Motor neuron (in vitro differentiated cells): Measurements from ENCODE around the gene F13A1. TPM values are rescaled to one million over a fixed set of nuclear protein-coding genes. Genes with fewer than 3 reads are reported as not detected.
A peak's percentile ranks its signal among the peaks of the same experiment; 100 is the strongest.
"Not testable (repeated sequence)": the region's sequence is repeated elsewhere in the genome, so short reads cannot be mapped to it uniquely, and the experiment has no call there.

Source experiments
- ATAC-seq, 8 experiments: fragments of 200-7000 bp; cut with Tn5 transposase; replicated peaks in 6 of 8; 2 replicates each; pipeline ENCODE4 v1.8.0; 2021; ENCODE audit warnings: mild to moderate bottlenecking in 8 of 8, moderate library complexity in 8 of 8
- H3K27ac ChIP-seq, 2 donors: fragments of 250-450 bp; sonication (Bioruptor Pico); 2 replicates each; pipeline ENCODE4 v1.9.0; 2021; ENCODE audit warnings: antibody characterized with exemption in 2 of 2, mild to moderate bottlenecking in 2 of 2, moderate library complexity in 1 of 2
- H3K4me1 ChIP-seq, 2 donors: fragments of 250-450 bp; sonication (Bioruptor Pico); replicated peaks in 1 of 2; 2 replicates each; pipeline ENCODE4 v1.6.1; 2021; ENCODE audit warnings: antibody characterized with exemption in 2 of 2, mild to moderate bottlenecking in 2 of 2, moderate library complexity in 1 of 2
- H3K4me3 ChIP-seq, 5 donors: fragments of 250-450 bp; sonication (Bioruptor Pico); 2 replicates each; pipeline ENCODE4 v1.9.0; 2021; ENCODE audit warnings: antibody characterized with exemption in 5 of 5, mild to moderate bottlenecking in 5 of 5, moderate library complexity in 4 of 5
- WGBS, 10 experiments: fragments of 450-650 bp; shearing (Covaris generic); methylation state at CpG; one replicate each; pipeline ENCODE4 v1.0.0; 2022; 5-methylcytosine and 5-hydroxymethylcytosine counted together
- in situ Hi-C, 9 experiments: fragments of 400-800 bp; cut with MboI; loops; one replicate each; pipeline ENCODE4 v1.15.0; 2021; ENCODE audit warnings: low sequenced_read_pairs in 9 of 9, low pct_unique_long_range_greater_than_20kb in 2 of 9; ENCODE audit not compliant: unreplicated experiment in 9 of 9
- total RNA-seq, 8 experiments: library from RNA; unstranded; fragments of 300-600 nt; gene quantifications; 2 replicates each; pipeline versions ENCODE4 v1.2.3 to v1.2.4, GENCODE V29; 2022

F13A1 gene
- total RNA-seq, 8 experiments from 2014 or later = 0.09 to 1.4 (median 0.22) TPM; not detected in 3

DNA sequence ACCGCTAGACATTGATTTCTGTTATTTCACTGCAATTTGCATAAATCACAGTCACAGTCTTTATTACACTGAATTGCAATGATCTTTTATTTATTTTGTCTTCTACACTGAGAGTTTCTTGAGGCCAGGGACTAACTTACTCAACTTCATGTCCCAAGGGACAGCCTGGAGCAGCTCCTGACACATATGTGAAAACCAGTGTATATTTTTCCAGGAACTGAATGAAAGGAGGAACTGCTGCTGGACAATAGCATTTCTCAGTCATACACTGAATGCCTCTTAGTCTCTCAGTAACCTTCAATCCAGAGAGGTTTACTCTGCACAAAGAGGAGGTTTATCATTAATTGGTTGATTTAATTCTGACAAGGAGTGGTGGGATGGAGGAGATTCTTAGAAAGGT is 5.9 kb downstream of the F13A1 start:
- ATAC-seq = no peak
- H3K4me1 ChIP-seq = peaks cover 3 to 5% of the 10 kb centered on the region in 2 donors
- H3K4me3 ChIP-seq = no peak overlapping the region
- no peak overlapping the region for H3K27ac ChIP-seq
- WGBS, 10 experiments = 80 to 100% (median 88%) methylated on average over 1 of the region's 1 CpG; no CpG with 5 or more reads in 4 of the 10 experiments
- in situ Hi-C loops = no loop called here

DNA sequence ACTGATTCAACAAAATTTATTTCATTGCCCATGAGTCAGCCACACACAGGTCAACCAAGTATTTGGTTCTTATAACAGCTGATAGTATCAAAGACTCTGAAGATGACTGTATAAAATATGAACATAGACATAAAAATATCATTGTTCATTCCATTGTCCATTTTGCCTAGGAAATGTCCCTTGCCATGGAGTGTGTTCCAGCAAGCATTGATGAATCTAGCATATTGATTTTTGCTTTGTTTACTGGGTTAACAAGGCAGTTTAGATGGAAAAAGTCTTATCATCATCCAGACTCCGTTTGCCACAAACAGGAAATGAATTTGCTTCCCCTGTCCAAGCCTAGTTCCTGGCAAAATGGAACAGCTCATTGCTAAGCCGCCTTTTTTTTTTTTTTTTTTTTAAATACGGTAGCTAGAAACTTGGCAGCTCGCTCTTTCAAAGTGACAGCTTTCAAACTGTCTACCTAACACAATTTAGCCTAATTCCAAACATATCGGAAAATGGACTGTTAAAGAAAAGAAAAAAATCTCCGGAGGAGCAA is 7.5 kb downstream of the F13A1 start:
- in situ Hi-C loops = no loop called here
- no peak overlapping the region for H3K4me3 ChIP-seq
- no peak overlapping the region for H3K27ac ChIP-seq
- peaks cover 3 to 5% of the 10 kb centered on the region in 2 donors for H3K4me1 ChIP-seq
- WGBS, 10 experiments = 11 to 89% (median 68%) methylated on average over 2 to 5 of the region's 6 CpGs; no CpG with 5 or more reads in 1 of the 10 experiments
- no peak for ATAC-seq

DNA sequence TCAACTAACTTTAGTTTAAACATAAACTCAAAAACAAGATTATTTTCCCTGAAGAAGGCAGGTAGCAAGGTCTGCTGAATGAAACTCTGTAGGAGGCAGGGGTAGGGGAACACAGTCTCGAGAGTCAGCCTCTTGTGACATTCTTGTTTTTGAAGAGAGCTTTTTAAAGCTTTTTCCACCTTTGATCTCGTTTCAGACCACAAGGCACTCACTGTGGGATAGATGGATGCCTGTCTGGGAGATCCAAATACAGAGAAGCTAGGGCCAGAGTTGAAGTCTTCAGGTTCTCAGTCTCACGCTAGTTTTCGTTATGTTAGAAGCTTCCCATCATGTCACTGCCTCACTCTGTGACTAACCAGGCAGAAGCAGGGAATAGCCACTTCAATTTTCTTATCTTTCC is 14.9 kb downstream of the F13A1 start:
- Histone ChIP-seq H3K4me1 (no peaks in the 10 kb centered on the region), H3K4me3 (no peak overlapping the region), H3K27ac (no peak overlapping the region)
- ATAC-seq = no peak
- in situ Hi-C loops = no loop called here
- WGBS, 10 experiments = 22 to 71% (median 55%) methylated on average over 1 to 4 of the region's 4 CpGs; no CpG with 5 or more reads in 4 of the 10 experiments

DNA sequence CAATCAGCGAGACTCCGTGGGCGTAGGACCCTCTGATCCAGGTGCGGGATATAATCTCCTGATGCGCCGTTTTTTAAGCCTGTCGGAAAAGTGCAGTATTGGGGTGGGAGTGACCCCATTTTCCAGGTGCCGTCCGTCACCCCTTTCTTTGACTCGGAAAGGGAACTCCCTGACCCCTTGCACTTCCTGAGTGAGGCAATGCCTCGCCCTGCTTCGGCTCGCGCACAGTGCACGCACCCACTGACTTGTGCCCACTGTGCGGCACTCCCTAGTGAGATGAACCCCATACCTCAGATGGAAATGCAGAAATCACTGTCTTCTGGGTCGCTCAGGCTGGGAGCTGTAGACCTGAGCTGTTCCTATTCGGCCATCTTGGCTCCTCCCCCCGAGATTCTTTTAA is 20.1 kb downstream of the F13A1 start:
- ATAC-seq, H3K4me1 ChIP-seq, H3K4me3 ChIP-seq, H3K27ac ChIP-seq, in situ Hi-C loops: not testable (repeated sequence)
- 33 to 100% (median 83%) methylated on average over 1 to 10 of the region's 19 CpGs; no CpG with 5 or more reads in 1 of the 10 experiments for WGBS, 10 experiments

DNA sequence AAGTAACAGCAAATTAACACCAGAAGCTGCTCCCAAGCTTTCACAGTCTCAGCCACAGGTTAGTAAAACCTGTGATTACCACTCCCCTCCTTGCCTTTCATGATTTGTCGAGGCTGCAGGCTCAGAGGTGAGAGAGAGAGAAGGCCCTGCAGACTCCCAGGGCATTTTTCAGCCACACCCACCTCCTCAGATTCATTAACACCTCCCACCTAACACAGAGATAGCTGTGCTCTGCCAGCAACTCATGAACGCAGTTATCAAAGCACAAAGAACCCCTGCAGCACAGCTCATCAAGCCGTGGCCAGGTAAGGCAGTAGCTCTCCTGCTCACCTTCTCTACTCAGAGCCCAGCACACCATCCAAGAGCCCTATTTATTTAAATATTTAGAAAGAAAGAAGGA is 27.1 kb downstream of the F13A1 start:
- Histone ChIP-seq H3K4me3 (no peak overlapping the region), H3K4me1 (no peaks in the 10 kb centered on the region), H3K27ac (no peak overlapping the region)
- peak in 1 of 8 experiments; percentile 47 for ATAC-seq
- 0 to 19% (median 5%) methylated on average over 1 to 3 of the region's 3 CpGs; no CpG with 5 or more reads in 6 of the 10 experiments for WGBS, 10 experiments
- in situ Hi-C loops = no loop called here

DNA sequence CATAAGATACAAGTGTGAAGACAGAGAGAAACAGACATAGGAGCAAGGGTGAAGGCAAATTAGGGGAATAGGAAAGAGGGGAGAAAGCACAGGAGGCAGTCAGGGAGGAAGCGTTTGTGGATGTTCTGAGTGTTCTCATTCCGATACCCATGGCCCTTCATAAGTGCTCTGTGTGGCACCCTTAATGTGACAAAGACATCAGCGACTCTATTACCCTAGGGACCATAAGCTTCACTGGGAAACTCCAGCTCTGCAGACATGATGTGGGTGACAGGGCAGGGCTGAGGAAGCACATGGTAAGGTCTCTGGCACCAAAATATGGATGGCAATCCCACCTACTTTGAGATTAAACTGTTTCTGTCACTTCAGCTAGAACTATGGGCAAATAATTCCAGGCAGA is 33.0 kb downstream of the F13A1 start:
- WGBS, 10 experiments = 30 to 100% (median 68%) methylated on average over 1 to 3 of the region's 3 CpGs; no CpG with 5 or more reads in 4 of the 10 experiments
- ATAC-seq = no peak
- H3K4me3 ChIP-seq = no peak overlapping the region
- H3K4me1 ChIP-seq = peaks cover 0 to 5% of the 10 kb centered on the region in 2 donors
- H3K27ac ChIP-seq = no peak overlapping the region
- in situ Hi-C loops = no loop called here

DNA sequence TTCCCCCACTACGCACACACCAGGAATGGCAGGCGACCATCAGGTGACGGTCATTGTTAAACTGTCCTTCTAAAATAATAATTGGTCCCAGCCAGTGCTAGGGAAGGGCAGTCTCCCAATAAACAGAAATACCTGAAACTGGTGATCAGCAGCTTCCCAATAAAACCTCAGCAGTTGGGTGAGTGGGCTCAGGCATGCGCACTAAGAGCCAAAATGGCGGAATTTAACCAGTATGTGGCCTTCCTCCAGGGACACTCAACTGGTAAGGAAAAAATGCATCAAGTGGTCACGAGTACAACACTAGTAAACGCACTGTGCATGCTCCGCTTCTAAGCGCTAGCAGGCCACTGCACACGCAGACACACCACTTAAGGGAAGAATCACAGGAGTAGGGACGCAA is 34.8 kb downstream of the F13A1 start:
- WGBS, 10 experiments = 64 to 94% (median 88%) methylated on average over 2 to 9 of the region's 11 CpGs; no CpG with 5 or more reads in 1 of the 10 experiments
- ATAC-seq = no peak
- in situ Hi-C loops = no loop called here
- no peak overlapping the region for H3K4me3 ChIP-seq
- peaks cover 0 to 5% of the 10 kb centered on the region in 2 donors for H3K4me1 ChIP-seq
- no peak overlapping the region for H3K27ac ChIP-seq

DNA sequence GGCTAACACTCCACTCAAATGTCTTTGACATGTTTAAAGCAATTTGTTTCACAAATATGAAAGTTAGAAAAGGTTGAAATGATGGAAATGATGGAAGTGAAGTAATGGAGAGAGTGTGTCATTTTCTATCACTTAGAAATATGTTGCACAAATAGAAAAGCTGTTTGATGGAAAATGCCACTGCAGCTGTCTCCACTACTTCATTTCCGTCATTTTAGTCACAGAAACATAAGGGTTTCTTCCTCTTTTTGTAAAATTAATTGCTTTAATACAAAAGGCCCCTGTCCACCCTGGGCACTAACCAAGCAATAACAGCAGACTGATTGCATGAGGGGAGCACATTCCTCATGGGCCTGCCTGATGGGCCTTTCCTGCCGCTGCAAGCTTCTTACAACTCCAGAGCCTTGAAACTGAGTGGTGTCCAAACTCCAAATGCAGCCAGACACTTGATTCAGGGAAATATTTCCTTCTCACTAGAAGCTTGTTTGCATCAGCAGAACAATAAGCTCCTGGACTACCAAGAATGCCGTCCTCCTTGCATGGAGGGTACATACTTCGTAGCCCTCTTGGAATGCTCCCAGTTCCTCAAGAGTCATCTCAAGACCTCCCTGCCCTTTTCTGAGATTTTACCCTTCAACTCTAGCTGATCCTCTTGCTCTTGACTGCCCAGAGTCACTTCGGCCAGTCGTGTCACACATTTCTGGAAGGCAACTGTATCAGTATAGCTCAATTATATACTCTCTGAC is 36.1 kb downstream of the F13A1 start:
- ATAC-seq = peak in 1 of 8 experiments; percentile 24
- H3K27ac ChIP-seq = no peak overlapping the region
- peaks cover 0 to 5% of the 10 kb centered on the region in 2 donors for H3K4me1 ChIP-seq
- WGBS, 10 experiments = 6 to 94% (median 78%) methylated on average over 1 to 6 of the region's 6 CpGs; no CpG with 5 or more reads in 1 of the 10 experiments
- in situ Hi-C loops = no loop called here
- no peak overlapping the region for H3K4me3 ChIP-seq

DNA sequence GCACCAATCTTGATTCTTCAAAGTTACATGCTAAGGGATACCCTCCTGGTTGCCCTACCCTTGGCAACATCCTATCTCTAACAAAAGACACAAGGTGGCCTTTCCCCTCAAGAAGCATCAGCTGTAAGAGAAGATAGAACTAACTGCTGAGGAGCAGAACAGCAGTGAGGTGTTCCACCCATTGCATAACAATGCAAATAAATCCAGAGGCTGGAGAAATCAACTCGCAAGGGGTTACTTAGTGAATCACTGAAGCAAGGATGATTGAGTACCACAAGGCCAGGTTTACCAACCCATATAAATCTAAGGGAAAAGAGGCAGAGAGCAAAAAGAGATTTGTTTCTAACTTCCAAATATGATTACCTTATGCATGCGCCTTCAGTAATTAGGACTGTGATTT is 36.7 kb downstream of the F13A1 start:
- in situ Hi-C loops = no loop called here
- H3K4me1 ChIP-seq = peaks cover 0 to 5% of the 10 kb centered on the region in 2 donors
- 12 to 70% (median 36%) methylated on average over 2 of the region's 2 CpGs; no CpG with 5 or more reads in 3 of the 10 experiments for WGBS, 10 experiments
- no peak overlapping the region for H3K27ac ChIP-seq
- no peak overlapping the region for H3K4me3 ChIP-seq
- peak in 3 of 8 experiments; percentile 46 to 59 (median 51) for ATAC-seq

DNA sequence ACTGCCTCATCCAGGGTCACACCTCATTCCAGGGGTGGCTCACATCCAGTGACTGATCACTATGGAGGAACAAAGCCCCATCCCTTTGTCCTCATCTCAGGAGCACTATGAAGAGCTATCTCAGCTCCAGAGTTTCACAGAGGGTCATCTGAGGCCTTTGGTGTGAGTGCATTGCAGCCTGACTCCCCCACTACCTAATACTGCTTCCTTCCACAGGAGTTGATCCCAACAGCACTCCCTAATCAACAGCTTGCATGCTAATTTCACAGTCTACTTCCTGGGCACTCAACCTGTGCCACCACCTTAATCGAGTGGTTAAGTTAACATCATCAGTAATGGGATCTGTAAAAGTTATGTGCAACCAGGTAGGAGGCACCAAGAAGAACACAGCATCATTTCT is 37.7 kb downstream of the F13A1 start:
- no peak for ATAC-seq
- WGBS, 10 experiments = 0 to 93% (median 49%) methylated on average over 1 of the region's 1 CpG; no CpG with 5 or more reads in 4 of the 10 experiments
- Histone ChIP-seq H3K4me3 (no peak overlapping the region), H3K27ac (no peak overlapping the region), H3K4me1 (peaks cover 0 to 5% of the 10 kb centered on the region in 2 donors)
- in situ Hi-C loops = no loop called here

DNA sequence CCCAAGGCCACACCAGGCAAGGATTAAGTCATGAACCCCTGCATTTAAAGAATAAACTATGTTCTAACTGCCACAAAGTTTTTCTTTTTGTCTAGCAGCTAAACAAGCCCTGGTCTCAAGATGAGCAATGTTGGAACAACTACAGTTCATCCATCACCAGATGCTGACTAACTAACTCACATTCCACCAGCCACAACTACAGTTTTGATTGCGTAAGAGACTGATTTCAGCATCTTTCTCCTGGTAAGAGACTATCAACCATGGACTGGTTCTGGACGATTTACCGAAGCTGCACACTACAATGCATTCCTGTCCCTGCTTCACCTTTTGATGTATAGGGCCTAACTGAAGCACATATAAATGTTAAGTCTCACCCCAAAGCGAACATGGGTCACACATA is 43.0 kb downstream of the F13A1 start:
- in situ Hi-C loops = no loop called here
- no peak for ATAC-seq
- no peak overlapping the region for H3K4me3 ChIP-seq
- no peaks in the 10 kb centered on the region for H3K4me1 ChIP-seq
- no peak overlapping the region for H3K27ac ChIP-seq
- 8 to 83% (median 38%) methylated on average over 1 to 4 of the region's 4 CpGs; no CpG with 5 or more reads in 3 of the 10 experiments for WGBS, 10 experiments

DNA sequence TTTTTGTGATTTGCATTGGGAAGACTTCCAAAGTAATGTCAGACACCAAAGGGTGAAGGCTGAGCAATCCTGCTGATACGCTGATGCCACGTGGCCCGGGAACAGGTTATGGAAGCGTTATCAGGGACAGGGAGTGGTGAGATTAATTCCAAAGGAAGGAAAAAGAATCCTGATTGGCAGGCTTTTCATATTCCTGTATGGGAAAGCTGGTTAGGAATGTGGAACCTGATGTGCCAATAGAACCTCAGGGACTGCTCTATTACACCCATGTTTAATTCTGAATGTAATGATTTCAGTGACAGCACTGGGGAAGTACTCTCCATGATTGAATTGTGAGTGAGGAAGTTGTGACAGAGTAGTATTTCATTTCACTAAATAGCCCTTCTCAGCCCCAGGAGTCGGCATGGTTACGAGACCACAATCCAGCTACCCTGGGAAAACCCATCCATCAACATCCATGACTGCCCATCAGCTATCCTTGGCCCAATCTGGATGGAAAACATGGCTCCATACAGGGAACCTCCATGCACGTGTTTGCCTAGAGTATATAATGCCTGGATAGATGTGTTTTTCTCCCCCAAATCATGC is 49.4 kb downstream of the F13A1 start:
- 40 to 90% (median 77%) methylated on average over 1 to 7 of the region's 7 CpGs; no CpG with 5 or more reads in 2 of the 10 experiments for WGBS, 10 experiments
- in situ Hi-C loops = no loop called here
- Histone ChIP-seq H3K4me3 (no peak overlapping the region), H3K4me1 (peaks cover 0 to 11% of the 10 kb centered on the region in 2 donors), H3K27ac (no peak overlapping the region)
- peak in 4 of 8 experiments; percentile 24 to 59 (median 44) for ATAC-seq

DNA sequence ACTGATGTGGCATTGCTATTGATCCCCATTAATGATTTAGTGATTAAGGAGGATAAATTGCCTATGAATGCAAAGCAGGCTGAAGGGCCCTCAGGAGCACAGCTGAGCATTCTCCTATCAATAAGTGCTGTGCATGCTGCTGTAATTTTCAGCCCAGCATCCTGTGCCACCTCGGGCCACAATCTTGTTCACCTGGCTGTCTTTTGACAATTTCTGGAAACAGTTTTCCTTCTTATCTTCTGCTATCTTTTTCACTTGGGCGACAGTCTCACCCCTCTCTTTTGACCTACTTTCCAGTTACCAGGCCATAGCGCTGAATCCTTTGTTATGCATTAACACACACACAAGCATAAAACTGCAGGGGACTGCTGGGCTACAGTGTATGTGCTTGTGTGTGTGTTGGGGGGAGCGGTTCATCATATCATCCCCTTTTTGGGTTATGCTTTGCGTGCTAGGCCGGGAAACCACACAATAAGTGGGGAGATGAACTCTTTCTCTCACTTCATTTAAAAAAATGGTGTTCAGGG is 60.2 kb downstream of the F13A1 start:
- Histone ChIP-seq H3K4me1 (peaks cover 23% of the 10 kb centered on the region in 2 donors), H3K27ac (peak overlapping the region in 1 of 2 donors; percentile 9), H3K4me3 (no peak overlapping the region)
- in situ Hi-C loops = no loop called here
- WGBS, 10 experiments = 28 to 100% (median 36%) methylated on average over 1 to 6 of the region's 6 CpGs; no CpG with 5 or more reads in 3 of the 10 experiments
- ATAC-seq = peak in 3 of 8 experiments; percentile 19 to 42 (median 40)
